RWPE1 (cell line): ENCODE data around the gene A4GALT.

Source experiments
- CTCF ChIA-PET: fragments of 350-600 bp; sonication (Branson Sonifier 250); formaldehyde crosslinking; extraction: SDS; loops from one replicate; lab custom pipeline; 2021; lab: Yijun Ruan, JAX
- POLR2A ChIA-PET: fragments of 400-600 bp; formaldehyde crosslinking; extraction: SDS; loops from one replicate; lab custom pipeline; 2020; ENCODE audit warnings: antibody characterized with exemption; ENCODE audit not compliant: low non-redundant PET; lab: Yijun Ruan, JAX
- DNase-seq: peaks from one replicate; pipeline ENCODE4 v3.0.0; 2012; ENCODE audit warnings: low spot score
- H3K27ac ChIP-seq: fragments of 450-650 bp; 2 replicates; pipeline ENCODE4 v1.5.1; 2017
- TF ChIP-seq, protein P1 (sequence below): fragments of 450-650 bp; conservative IDR thresholded peaks from 2 replicates; pipeline ENCODE4 v1.5.1; 2017; ENCODE audit warnings: low read depth, mild to moderate bottlenecking

Gene A4GALT

DNA sequence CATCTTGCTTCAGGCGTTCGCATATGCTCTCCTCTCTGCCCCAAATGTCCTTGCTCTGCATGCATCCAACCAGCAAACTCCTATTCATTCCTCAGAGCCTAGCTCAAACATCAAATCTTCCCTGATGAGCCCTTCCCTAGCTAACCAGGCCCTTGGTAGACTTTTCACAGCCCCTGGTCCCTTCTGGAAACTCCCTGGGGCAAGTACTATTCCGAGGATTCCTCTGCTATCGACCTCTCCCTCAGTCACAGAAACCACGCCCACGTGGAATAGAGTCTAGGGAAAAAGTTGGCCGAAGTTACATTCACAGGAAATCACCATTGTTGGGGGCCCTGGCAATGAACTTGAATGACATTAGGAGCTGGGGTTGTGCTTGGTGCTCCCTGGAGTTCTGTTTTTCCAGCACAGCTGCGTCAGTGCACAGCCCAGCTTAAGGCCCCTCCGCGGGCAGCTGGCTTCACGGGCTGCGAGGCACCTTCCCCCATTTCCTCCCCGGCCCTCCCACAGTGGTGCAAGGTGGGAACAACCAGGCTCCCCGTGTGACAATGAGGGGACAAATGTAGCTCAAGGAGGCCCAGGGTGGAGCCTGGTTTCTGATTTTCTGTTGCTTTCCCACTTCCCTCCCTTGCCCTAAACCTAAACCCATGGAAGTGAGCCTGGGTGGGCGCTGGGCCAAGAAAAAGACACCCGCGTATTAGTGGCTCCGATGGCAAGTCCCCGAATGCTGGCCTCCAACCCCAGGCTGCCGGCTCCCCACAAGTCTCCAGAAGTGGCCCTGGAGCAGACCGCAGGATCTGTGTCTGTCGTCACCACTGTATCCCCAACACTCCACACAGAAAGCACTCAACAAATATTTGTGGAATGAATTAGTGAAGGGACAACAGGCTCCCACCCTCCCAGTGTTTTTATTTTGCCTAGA, 76.0 kb downstream of the A4GALT start:
- DNase-seq: no peak
- CTCF ChIA-PET: interaction anchor here (0.7 kb wide), 1 partner anchor 13 kb away, joined by 5 read pairs; no protein-coding TSS in a partner anchor
- TF ChIP-seq, protein P1, sequence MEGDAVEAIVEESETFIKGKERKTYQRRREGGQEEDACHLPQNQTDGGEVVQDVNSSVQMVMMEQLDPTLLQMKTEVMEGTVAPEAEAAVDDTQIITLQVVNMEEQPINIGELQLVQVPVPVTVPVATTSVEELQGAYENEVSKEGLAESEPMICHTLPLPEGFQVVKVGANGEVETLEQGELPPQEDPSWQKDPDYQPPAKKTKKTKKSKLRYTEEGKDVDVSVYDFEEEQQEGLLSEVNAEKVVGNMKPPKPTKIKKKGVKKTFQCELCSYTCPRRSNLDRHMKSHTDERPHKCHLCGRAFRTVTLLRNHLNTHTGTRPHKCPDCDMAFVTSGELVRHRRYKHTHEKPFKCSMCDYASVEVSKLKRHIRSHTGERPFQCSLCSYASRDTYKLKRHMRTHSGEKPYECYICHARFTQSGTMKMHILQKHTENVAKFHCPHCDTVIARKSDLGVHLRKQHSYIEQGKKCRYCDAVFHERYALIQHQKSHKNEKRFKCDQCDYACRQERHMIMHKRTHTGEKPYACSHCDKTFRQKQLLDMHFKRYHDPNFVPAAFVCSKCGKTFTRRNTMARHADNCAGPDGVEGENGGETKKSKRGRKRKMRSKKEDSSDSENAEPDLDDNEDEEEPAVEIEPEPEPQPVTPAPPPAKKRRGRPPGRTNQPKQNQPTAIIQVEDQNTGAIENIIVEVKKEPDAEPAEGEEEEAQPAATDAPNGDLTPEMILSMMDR: no peak
- POLR2A ChIA-PET: no interaction called here
- peak overlapping the region; percentile 90 for H3K27ac ChIP-seq

DNA sequence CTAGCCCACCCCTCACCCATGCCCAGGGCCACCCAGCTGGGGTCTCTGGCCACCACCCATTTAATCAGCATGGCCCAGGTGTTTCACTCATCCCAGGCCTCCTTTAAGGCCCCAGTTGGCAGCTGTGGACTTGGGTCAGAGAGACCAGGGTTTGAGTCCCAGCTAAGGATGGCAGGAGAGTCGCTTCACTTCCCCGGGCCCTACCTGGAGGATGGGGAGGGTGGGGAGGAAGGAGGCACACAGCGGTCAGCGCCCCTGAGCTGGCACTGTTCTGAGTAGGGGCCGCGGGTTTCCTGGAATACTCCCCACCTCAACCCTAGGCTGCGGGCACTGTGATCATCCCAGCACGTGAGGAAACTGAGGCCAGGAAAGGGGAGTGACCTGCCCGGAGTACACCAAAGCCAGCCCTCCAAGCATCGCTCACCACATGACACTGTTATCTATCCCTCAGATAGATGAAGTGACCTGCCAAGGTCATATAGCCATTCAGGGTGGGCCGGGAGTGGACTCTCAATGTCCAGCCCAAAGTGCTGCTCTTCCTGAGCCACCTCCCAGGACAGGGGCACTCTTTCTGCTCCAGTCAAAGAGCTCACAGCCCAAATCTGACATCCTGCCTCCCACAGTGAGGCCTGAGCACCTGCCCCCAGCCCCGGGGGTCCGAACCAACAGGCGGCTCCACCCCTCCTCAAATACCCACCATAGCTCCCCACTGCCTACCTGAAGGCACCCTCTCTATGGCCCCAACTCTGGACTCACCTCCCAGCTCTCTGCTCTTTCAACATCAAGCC, 76.8 kb downstream of the A4GALT start:
- no peak for DNase-seq
- TF ChIP-seq, protein P1: no peak
- peak overlapping the region; percentile 90 for H3K27ac ChIP-seq
- POLR2A ChIA-PET: no interaction called here
- CTCF ChIA-PET: no interaction called here

- ChIA-PET CTCF (interaction anchor here (0.6 kb wide), 1 partner anchor 14 kb away, joined by 4 read pairs; no protein-coding TSS in a partner anchor), POLR2A (no interaction called here)
- H3K27ac ChIP-seq: peak overlapping the region; percentile 90
- TF ChIP-seq, protein P1: no peak
- no peak for DNase-seq
Observed at GRCh38 chr22:42642806-42643633, 77.7 kb downstream of the A4GALT start.
